Measurements from ENCODE around the gene TSKU.

Gene TSKU

GRCh38 chr11:76770642-76771445 lies 12.3 kb upstream of the TSKU start:
- DNase-seq (ENCODE audit: low read depth): no peak

DNA sequence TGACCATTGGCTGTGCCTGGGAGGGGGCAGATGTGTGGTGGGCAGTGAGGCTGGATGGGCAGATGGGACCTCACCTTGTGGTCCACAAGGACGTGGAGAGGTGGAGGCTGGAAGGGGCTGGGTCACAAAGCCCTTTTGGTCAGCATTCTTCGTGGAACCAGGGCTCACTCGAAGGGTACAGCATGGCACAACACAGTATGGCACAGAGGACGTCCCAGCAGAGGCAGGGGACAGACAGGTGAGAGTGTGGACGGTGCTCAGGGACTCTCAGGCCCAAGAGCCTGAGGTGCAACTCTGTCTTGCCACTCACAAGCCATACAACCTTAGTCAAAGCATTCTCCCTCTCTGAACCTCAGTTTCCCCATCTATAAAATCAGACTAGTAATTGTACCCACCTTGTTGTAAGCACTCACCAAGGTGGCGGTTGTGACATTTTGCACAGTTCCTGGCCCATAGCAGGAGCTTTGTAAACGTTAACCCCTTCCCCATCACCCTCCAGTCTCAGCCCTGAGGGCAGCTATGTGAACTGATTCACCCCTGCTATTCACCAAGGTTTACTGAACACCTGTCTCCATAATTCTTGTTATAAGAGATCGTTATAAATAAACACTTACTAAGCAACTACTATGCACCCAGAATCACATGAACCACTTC lies 11.6 kb upstream of the TSKU start:
- no peak for DNase-seq (ENCODE audit: low read depth)

DNA sequence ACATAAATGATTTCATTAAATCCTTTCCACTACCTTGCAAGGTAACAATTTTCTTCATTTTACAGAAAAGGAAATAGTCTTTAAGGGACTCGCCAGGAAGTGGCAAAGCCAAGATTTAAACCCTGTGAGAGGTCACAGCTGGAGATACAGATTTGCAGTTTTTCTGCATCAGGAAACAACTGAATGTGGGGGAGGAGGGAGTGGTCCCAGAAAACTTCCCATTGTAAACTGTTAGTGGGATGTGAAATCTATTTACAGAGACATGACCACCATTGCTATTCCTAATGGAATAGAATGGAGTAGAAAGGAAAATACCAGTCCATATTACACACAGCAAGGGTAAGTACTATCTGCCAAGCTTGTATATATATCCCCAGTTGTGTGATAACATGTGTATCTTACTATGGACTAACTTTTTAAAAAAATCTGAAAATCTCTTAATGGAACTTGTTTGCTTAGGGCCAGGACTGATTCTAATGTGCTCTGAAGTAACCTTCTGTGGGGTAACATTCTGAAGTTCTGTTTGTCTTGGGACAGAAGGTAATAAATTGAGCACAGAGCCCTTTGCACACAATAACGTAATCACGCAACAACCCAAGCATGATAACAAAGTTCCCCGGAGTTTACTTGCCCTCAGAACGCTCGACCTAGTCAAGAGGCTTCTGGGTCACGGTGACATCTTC lies 10.9 kb upstream of the TSKU start:
- DNase-seq (ENCODE audit: low read depth): no peak

DNA sequence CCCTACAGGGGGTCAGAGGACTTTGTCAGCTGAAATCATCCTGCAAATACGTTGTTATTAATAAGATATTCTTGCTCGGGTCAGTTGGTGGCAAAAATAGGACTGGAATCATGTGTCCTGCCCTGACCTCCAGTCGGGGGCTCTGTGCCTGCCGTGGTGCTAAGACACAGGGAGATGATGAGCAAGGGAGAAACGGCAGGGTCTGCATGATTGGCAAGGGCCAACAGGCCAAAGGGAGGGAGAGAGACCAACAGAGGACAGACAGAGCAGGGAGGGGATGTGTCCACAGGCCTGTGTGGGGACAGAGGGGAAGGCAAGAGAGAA lies 10.4 kb upstream of the TSKU start:
- no peak for DNase-seq (ENCODE audit: low read depth)

DNA sequence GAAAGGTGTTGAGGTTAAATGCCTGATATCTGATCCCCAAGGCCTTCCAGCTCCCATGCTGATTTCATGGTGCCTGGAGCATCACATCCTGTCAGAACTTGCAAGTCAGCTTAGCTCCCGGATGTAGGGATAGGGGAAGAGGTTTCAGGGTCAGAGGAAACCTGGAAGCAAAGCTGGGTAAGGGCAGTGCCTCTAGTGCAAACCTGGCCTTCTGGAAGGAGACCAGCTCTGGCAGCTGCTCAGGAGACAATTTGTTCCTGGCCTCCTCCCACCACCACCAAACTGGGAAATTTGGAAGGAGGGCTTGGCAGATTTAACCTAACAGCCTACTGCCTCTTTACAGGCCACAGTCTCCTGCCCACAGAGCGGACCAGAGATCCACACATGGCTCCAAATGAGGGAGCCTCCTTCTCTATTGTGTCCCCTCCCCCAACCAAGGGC lies 9.2 kb upstream of the TSKU start:
- no peak for DNase-seq (ENCODE audit: low read depth)

DNA sequence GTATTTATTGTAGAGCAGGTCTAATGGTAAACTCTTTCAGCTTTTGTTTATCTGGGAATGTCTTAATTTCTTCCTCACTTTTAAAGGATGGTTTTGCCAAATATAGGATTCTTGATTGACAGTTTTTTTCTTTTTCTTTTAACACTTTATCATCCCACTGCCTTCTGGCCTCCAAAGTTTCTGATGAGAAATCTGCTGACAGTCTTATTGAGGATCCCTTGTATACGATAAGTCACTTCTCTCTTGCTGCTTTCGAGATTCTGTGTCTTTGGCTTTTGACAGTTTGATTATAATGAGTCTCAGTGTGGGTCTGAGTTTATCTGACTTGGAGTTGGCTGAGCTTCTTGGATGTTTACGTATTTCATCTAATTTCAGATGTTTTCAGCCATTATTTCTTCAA lies 6.7 kb upstream of the TSKU start:
- DNase-seq (ENCODE audit: low read depth): no peak

- DNase-seq (ENCODE audit: low read depth): no peak
Measured at GRCh38 chr11:76777305-76777704, 5.9 kb upstream of the TSKU start.

DNA sequence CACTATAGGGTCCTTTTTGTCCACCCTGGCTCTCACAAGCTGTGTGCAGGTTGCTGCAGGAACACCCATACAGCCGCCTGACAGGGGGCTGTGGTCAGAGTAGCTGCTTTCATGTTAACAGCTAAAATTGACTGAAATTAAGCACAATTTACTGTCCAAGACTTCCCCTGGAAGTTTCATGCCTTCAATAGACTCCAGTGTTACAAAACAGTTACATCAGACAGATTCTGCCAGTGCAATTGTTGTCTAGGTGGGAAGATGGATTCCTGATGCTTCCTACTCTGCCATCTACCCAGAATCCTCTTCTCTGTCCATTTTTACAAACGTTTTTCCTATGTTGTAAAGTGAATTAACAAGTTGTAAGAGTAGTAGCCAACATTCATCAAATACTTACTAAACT lies 5.3 kb upstream of the TSKU start:
- no peak for DNase-seq (ENCODE audit: low read depth)

- DNase-seq (ENCODE audit: low read depth): no peak
Measured at GRCh38 chr11:76778874-76779273, 4.3 kb upstream of the TSKU start.

DNA sequence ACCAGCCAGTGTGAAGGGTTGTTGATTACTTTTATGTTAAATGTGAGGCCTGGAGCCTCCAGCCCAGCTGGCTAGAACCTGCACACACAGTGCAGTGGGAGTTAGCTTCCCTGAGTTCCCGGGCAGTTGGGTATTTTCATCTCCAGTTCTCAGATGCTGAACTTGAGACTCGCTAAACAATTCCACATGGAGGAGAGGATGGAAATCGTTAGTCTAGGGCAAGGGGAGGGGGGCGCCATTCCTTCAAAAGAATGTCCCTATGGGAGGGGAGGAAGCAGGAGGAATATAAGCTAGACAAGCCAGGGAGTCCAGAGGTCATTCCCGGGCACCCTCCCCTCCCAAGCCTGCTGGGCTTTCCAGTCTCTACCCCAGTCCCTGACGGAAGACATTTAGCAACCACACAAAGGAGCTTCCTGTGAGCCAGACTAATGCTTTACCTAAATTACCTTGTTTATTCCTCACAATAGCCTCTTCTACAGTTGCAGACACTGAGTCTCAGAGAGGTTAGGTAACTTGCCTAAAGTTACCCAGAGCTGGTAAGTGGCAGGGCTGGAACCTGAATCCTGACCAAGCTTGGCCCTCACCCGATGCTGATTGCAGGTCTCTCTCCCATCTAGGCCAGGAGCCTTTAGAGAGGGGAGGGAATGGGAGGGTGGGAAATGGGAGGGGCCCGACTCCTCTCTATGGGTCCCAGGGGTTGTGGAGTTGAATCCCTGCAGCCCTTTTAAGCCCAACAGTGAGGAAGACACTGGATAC lies 1.9 kb upstream of the TSKU start:
- no peak for DNase-seq (ENCODE audit: low read depth)

DNA sequence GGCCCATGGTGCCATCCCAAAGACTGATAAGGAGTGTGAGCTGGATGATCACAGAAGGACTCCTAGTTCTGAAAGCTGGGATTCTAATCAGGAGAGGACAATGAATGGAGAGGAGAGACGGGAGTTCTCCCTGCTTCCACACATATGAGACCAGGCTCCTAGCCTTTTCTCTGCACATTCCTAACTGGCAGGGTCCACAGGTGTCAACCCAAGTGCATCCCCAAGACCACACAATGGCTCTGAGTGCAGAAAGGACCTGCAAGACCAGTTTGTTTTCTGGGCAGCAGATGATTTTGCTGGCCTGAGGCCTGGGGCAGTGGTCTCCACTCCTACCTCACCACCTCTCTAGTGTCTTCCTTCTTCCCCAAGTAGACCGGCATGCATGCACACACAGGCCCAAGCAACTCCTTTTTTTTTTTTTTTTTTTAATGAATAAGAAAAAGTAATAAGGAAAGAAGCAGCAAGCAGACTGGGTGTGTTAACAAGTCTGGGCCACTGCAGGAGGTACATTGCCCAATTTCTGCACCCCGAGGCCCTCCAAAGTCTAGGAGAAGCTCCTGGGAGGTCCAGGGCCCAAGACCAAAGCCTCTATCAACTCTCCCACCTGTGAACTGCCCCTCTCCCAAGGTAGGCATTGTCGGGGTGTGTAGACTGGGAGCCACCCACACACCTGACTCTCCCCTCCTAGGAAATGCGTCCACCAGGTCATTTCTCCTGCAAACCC lies 1.2 kb upstream of the TSKU start:
- no peak for DNase-seq (ENCODE audit: low read depth)

DNA sequence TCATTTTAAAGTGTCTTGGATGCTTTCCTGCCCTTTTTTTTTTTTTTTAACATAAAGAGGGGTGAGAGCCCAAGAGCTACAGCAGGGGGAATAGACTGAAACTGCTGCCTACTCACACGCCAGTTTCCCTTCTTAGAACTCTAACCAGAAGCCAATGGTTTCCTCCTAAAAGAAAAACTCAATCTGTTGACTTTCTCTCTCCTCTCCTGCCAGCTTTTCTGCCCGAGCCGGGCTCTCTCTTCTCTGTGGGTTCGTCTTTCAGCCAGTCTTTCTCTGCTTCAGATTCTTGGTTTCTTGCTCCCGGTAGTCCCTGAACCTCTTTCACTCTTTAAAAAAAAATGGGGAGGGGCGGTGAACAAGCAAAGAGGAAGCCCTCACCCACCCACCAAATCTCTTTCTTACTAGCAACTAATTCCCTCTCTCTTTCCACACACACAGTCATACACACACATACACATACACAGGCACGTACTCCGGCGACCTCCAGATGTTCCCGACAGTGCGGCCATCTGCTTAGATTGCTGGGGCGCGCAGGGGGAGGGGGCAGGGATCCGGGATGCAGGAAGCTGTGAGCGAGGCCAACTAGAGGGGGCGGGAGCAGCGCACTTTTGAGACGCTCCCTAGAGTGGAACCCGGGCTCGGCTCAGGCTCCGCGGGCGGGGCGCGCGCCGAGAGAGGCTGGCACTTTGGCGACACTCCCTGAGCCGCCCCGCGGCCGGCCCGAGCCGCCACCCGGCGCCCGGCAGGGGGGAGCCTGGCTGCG lies 444 bp upstream of the TSKU start:
- DNase-seq (ENCODE audit: low read depth): peak; percentile 19

- DNase-seq (ENCODE audit: low read depth): no peak
Measured at GRCh38 chr11:76783896-76784813, 999 bp downstream of the TSKU start.

DNA sequence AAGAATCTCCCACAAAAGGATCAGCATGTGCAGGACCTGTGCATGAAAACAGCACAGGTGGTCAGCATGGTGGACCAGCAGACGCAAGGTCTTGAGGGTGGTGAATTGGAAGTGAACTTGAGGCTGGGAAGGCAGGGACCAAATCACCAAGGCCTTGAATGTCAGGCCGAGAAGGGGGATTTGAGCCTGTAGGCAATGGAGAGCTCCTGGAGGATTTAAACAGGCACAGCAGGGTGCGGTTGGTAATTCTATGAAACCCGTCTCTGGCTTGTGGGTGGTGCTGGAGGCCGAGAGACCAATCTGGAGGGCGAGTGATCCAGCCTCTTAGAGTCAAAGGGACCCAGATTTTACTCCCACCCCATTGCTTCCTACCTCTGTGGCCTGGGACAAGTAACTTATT lies 2.4 kb downstream of the TSKU start:
- no peak for DNase-seq (ENCODE audit: low read depth)

DNA sequence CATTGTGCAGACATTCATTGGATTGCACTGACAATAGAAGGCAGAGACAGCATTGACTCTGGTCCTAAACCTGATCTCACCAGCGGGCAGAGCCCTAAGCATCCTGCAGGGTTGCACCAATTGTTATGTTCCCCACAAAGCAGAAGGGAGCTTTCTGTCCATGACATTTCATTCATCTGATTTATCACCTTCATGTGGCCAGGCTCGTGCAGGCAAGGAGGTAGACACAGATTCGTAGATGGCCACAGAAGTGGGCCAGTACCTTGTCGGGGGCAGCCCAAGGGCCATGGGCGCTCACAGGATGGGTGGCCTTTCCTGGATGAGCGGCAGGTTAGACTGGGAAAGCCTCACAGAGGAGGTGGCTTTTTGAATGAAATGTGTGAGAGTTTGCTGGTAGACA lies 2.9 kb downstream of the TSKU start:
- no peak for DNase-seq (ENCODE audit: low read depth)

- DNase-seq (ENCODE audit: low read depth): no peak
Measured at GRCh38 chr11:76786441-76787014, 3.4 kb downstream of the TSKU start.

GRCh38 chr11:76787271-76787670 lies 4.1 kb downstream of the TSKU start:
- no peak for DNase-seq (ENCODE audit: low read depth)

- no peak for DNase-seq (ENCODE audit: low read depth)
Measured at GRCh38 chr11:76787911-76788596, 4.9 kb downstream of the TSKU start.

Measured in stimulated activated CD8-positive, alpha-beta memory T cell treated with anti-CD3 and anti-CD28 coated beads, Interleukin-4, amount 100 ng/mL, for 24 hours (primary cell).